Testis (tissue), 3 donors: ENCODE results near the gene SH3BGRL2. TPM values are rescaled to one million over a fixed set of nuclear protein-coding genes. Genes with fewer than 3 reads are reported as not detected.
"Not testable (repeated sequence)": the region's sequence is repeated elsewhere in the genome, so short reads cannot be mapped to it uniquely, and the experiment has no call there.

ENCODE experiments used
- DNase-seq: peaks from one replicate; pipeline ENCODE4 v3.0.0-alpha.2; 2019
- H3K27ac ChIP-seq, 2 donors: fragments of 200-600 bp; sonication (generic); one replicate each; pipeline ENCODE4 v1.5.1; 2019
- H3K27me3 ChIP-seq: fragments of 200-600 bp; sonication (generic); one replicate; pipeline ENCODE4 v1.5.1; 2019
- H3K36me3 ChIP-seq: fragments of 200-600 bp; sonication (generic); one replicate; pipeline ENCODE4 v1.5.1; 2017; ENCODE audit warnings: low read depth; ENCODE audit errors: missing control alignments
- H3K4me1 ChIP-seq: fragments of 200-600 bp; sonication (generic); one replicate; pipeline ENCODE4 v1.5.1; 2019
- H3K4me3 ChIP-seq, 2 donors: fragments of 200-600 bp; sonication (generic); one replicate each; pipeline ENCODE4 v1.5.1; 2017 to 2019
- H3K9me3 ChIP-seq: fragments of 200-600 bp; sonication (generic); one replicate; pipeline ENCODE4 v1.5.1; 2017
- POLR2A ChIP-seq: fragments of 450-650 bp; IDR thresholded peaks from one replicate; pipeline ENCODE4 v1.6.1; 2017; ENCODE audit warnings: antibody characterized with exemption, mild to moderate bottlenecking, moderate library complexity
- WGBS, 2 donors: methylation state at CpG; one replicate each; pipeline ENCODE4 v1.1.5; 2018; 5-methylcytosine and 5-hydroxymethylcytosine counted together
- intact Hi-C: fragments of 100-400 bp; cut with DNase I; formaldehyde crosslinking; loops from one replicate; pipeline ENCODE4 v1.15.1; 2023; ENCODE audit warnings: low total_unique reads
- polyA plus RNA-seq: library from polyadenylated mRNA; stranded (reverse); fragments of 350-450 nt; fragmentation: Illumina TruSeq; extraction: RNeasy Lipid Tissue Mini Kit (QIAGEN cat#74804); gene quantifications from one replicate; pipeline ENCODE4 v1.2.3, GENCODE V29; 2014; ENCODE audit warnings: low read depth, low replicate concordance; ENCODE audit not compliant: insufficient read depth
- total RNA-seq, 2 donors: library from RNA; depleted of rRNA; stranded (reverse); fragments of >200 nt; gene quantifications; one replicate each; pipeline ENCODE4 v1.2.3, GENCODE V29; 2016
- TF ChIP-seq, protein P1 (sequence below), 3 experiments: fragments of 450-650 bp in 2 of 3; fragments of 200-600 bp in 1 of 3; sonication (generic) in 1 of 3; IDR thresholded peaks; one replicate each; pipeline ENCODE4 v1.5.1; 2016 to 2019; ENCODE audit warnings: antibody characterized with exemption in 3 of 3, mild to moderate bottlenecking in 2 of 3, moderate library complexity in 1 of 3

Gene SH3BGRL2
- total and polyA plus RNA-seq, 3 donors from 2014 or later: 5.5 to 9.8 (median 6.3) TPM

DNA sequence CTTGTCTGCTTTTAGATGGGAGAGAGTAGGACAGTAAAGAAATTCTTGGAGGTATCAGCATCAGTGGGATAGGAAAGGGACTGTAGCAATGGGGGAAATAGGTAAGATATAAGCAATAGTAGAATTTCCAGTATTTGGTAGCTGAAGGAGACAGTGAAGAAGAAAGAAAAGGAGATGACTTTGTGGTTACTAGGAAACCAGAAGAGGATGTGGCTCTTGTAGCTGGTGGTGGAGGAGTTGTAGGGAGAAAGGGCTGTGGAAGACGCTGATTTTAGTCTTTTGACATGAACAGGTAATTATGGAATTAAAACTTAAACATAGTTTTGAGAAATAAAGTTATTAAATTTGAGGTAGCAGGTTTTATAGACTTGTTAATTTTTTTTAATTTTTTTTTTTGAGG is 26.1 kb downstream of the SH3BGRL2 start:
- intact Hi-C loops: no loop called here
- 82 to 93% methylated on average over 1 of the region's 1 CpG for WGBS, 2 donors
- DNase-seq: no peak
- TF ChIP-seq POLR2A: no peak
- TF ChIP-seq, protein P1, sequence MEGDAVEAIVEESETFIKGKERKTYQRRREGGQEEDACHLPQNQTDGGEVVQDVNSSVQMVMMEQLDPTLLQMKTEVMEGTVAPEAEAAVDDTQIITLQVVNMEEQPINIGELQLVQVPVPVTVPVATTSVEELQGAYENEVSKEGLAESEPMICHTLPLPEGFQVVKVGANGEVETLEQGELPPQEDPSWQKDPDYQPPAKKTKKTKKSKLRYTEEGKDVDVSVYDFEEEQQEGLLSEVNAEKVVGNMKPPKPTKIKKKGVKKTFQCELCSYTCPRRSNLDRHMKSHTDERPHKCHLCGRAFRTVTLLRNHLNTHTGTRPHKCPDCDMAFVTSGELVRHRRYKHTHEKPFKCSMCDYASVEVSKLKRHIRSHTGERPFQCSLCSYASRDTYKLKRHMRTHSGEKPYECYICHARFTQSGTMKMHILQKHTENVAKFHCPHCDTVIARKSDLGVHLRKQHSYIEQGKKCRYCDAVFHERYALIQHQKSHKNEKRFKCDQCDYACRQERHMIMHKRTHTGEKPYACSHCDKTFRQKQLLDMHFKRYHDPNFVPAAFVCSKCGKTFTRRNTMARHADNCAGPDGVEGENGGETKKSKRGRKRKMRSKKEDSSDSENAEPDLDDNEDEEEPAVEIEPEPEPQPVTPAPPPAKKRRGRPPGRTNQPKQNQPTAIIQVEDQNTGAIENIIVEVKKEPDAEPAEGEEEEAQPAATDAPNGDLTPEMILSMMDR (IDR thresholded peaks at IDR 0.05): no peak
- H3K27me3 ChIP-seq: no peaks in the 10 kb centered on the region
- no peak overlapping the region for H3K4me3 ChIP-seq
- H3K36me3 ChIP-seq: no peaks in the 10 kb centered on the region
- H3K27ac ChIP-seq: no peak overlapping the region
- H3K9me3 ChIP-seq: no peaks in the 10 kb centered on the region
- no peaks in the 10 kb centered on the region for H3K4me1 ChIP-seq

DNA sequence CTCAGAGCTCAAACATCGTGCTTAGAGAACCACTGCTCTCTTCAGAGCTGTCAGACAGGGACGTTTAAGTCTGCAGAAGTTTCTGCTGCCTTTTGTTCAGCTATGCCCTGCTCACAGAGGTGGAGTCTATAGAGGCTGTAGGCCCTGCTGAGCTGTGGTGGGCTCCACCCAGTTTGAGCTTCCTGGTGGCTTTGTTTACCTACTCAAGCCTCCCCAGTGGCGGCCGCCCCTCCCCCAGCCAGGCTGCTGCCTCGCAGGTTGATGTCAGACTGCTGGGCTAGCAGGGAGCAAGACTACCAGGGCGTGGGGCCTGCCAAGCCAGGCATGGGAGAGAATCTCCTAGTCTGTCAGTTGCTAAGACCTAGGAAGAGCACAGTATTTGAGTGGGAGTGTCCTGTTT is 32.5 kb downstream of the SH3BGRL2 start:
- H3K4me1 ChIP-seq, intact Hi-C loops, H3K36me3 ChIP-seq, H3K4me3 ChIP-seq, DNase-seq, H3K27ac ChIP-seq, H3K9me3 ChIP-seq, H3K27me3 ChIP-seq: not testable (repeated sequence)
- WGBS, 2 donors: 20 to 90% methylated on average over 1 to 6 of the region's 6 CpGs

DNA sequence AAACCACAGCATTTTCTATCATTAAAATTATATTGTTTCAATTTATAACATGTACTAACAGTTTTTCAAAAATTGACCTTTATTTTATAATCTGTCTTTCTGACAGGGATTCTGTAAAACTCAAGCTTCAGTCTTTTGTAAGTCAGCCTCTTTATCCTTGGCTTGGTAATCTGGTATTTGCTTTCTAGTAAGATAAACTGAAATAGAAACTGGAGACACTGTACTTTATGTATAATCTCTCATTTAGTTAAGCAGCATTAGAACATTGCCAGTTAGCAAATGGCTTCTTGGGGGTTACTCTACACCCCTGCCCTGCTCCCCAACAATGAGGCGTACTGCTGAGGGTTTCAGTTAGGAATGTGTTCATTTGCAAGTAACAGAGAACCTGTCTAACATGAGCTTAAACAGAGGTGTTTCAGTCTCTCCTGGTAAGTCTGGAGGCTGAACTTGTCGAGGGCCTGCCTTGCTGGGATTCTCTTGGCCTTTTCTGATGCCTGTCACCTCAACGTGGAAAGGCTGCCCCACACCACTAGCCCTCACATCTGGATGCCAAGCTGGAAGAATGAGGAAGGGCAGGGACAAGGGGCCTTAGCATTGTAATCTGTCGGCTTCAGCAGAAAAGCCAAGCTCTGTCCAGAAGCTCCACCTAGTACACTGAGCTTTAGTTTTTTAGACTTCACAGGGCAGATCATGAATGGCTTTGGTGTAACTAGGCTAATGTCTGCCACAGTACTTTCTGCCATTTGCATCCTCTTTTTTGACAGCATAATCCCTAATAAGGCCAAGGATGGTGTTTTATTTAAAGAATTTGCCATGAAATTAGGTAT is 34.8 kb downstream of the SH3BGRL2 start:
- 74 to 80% methylated on average over 4 of the region's 4 CpGs for WGBS, 2 donors
- no peak overlapping the region for H3K27ac ChIP-seq
- H3K36me3 ChIP-seq: no peaks in the 10 kb centered on the region
- H3K27me3 ChIP-seq: no peaks in the 10 kb centered on the region
- no peak overlapping the region for H3K4me3 ChIP-seq
- no peak for TF ChIP-seq POLR2A
- TF ChIP-seq, protein P1 (IDR thresholded peaks at IDR 0.05): no peak
- no peaks in the 10 kb centered on the region for H3K4me1 ChIP-seq
- intact Hi-C loops: no loop called here
- no peaks in the 10 kb centered on the region for H3K9me3 ChIP-seq
- no peak for DNase-seq

DNA sequence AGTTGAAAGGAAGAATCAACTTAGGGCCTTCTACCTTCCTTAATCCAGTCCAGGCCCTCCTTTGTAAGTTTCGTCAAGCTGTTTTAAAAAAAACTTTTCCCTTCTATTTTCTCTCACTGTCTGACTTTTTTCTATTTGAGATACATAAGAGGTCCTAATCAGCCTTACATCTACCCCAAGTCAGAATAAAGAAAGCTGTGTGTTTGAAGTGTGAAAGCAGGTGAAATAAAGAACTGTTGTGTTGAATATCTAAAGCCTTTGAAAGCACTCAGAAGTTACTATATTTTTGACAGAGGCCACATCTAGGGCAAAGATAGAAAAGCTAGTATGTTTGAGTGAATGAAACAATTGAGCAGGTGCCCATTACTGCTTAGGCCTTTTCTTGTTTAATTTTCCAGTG is 35.5 kb downstream of the SH3BGRL2 start:
- WGBS, 2 donors: 80 to 84% methylated on average over 1 of the region's 1 CpG
- intact Hi-C loops: no loop called here

DNA sequence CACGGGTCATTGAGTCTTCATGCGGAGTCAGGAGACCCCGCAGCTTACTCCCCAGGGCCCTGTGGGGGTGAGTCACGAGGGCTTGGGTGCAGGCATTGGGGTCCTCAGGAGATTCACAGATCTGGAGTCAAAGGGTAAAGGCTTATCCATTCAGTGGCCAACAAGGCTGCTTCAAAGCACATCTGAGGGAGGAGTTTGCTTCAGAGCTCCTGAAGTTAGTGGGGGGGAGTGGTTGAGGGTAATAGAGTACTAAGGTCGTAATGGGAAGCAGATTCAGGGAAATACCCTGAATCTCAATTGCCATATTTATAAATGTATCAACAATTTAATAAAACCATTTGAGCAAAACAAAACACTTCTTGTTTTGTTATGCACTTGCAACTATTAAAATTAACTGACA is 37.3 kb downstream of the SH3BGRL2 start:
- Histone ChIP-seq H3K4me1 (no peaks in the 10 kb centered on the region), H3K36me3 (no peaks in the 10 kb centered on the region), H3K9me3 (no peaks in the 10 kb centered on the region), H3K4me3 (no peak overlapping the region), H3K27me3 (no peaks in the 10 kb centered on the region), H3K27ac (no peak overlapping the region)
- WGBS, 2 donors: 82 to 85% methylated on average over 5 of the region's 5 CpGs
- intact Hi-C loops: no loop called here
- TF ChIP-seq, protein P1 (IDR thresholded peaks at IDR 0.05): no peak
- TF ChIP-seq POLR2A: no peak
- DNase-seq: no peak

More for the DNA sequence above, 35.5 kb downstream of the SH3BGRL2 start:
- Histone ChIP-seq H3K4me3 (no peak overlapping the region), H3K36me3 (no peaks in the 10 kb centered on the region), H3K27ac (no peak overlapping the region), H3K9me3 (no peaks in the 10 kb centered on the region), H3K27me3 (no peaks in the 10 kb centered on the region), H3K4me1 (no peaks in the 10 kb centered on the region)
- DNase-seq: no peak
- no peak for TF ChIP-seq POLR2A
- TF ChIP-seq, protein P1 (IDR thresholded peaks at IDR 0.05): no peak
